Measurements from ENCODE around the gene WDR20. TPM values are rescaled to one million over a fixed set of nuclear protein-coding genes. Genes with fewer than 3 reads are reported as not detected.

The WDR20 gene
- polyA plus RNA-seq, 1 of the 3 experiments (the other 2 are of a cell fraction): 12.4 TPM

- CTCF ChIA-PET: interaction anchor here (0.5 to 0.6 kb wide), 2 partner anchors 73 to 476 kb away, joined by 3 to 4 read pairs; no protein-coding TSS in a partner anchor
Measured at GRCh38 chr14:102117852-102118251, 21.8 kb upstream of the WDR20 start.

More at GRCh38 chr14:102117852-102118251, 21.8 kb upstream of the WDR20 start:
- Histone ChIP-seq H3K27ac (ENCODE audit: low read depth in 2 of 2, low read length in 1 of 2) (no peak overlapping the region), H3K27me3 (ENCODE audit: insufficient read depth) (no peaks in the 10 kb centered on the region), H2AFZ (ENCODE audit: low read depth) (no peak overlapping the region), H3K9ac (no peak overlapping the region), H4K20me1 (ENCODE audit: insufficient read depth) (no peaks in the 10 kb centered on the region), H3F3A (replicated peaks; ENCODE audit: insufficient read depth) (peaks cover 6% of the 10 kb centered on the region), H3K9me3 (no peaks in the 10 kb centered on the region), H3K36me3 (replicated peaks in 1 of 2; ENCODE audit: control insufficient read depth in 1 of 2, insufficient read depth in 2 of 2, low read length in 1 of 2) (no peaks in the 10 kb centered on the region), H3K4me3 (ENCODE audit: low read depth in 2 of 2, low read length in 1 of 2) (no peak overlapping the region), H3K9me2 (no peaks in the 10 kb centered on the region), H3K79me2 (ENCODE audit: insufficient read depth) (no peaks in the 10 kb centered on the region), H3K4me1 (ENCODE audit: control insufficient read depth in 1 of 2, insufficient read depth in 2 of 2, low read depth in 1 of 2, low read length in 1 of 2) (no peaks in the 10 kb centered on the region), H3K4me2 (no peak overlapping the region)
- no peak for DNase-seq
- no peak for TF ChIP-seq RAD21 (IDR thresholded peaks at IDR 0.05; ENCODE audit: low read length)
- TF ChIP-seq SIN3A (IDR thresholded peaks at IDR 0.05; ENCODE audit: borderline replicate concordance, low read depth, low read length): no peak
- TF ChIP-seq GATA2 (CRISPR knock-in tag; IDR thresholded peaks at IDR 0.05): no peak
- TF ChIP-seq MXI1 (IDR thresholded peaks at IDR 0.05; ENCODE audit: low read depth, low read length): no peak
- TF ChIP-seq, protein P1, sequence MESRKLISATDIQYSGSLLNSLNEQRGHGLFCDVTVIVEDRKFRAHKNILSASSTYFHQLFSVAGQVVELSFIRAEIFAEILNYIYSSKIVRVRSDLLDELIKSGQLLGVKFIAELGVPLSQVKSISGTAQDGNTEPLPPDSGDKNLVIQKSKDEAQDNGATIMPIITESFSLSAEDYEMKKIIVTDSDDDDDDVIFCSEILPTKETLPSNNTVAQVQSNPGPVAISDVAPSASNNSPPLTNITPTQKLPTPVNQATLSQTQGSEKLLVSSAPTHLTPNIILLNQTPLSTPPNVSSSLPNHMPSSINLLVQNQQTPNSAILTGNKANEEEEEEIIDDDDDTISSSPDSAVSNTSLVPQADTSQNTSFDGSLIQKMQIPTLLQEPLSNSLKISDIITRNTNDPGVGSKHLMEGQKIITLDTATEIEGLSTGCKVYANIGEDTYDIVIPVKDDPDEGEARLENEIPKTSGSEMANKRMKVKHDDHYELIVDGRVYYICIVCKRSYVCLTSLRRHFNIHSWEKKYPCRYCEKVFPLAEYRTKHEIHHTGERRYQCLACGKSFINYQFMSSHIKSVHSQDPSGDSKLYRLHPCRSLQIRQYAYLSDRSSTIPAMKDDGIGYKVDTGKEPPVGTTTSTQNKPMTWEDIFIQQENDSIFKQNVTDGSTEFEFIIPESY (IDR thresholded peaks at IDR 0.05; ENCODE audit: borderline replicate concordance, low read depth): no peak
- no peak for TF ChIP-seq FOSL2 (IDR thresholded peaks at IDR 0.05; ENCODE audit: borderline replicate concordance, low read depth)
- TF ChIP-seq USF2 (IDR thresholded peaks at IDR 0.05; ENCODE audit: borderline replicate concordance, low read depth, low read length): no peak
- TF ChIP-seq YY1 (IDR thresholded peaks at IDR 0.05; ENCODE audit: low read depth): no peak
- no peak for TF ChIP-seq RFX5 (IDR thresholded peaks at IDR 0.05; ENCODE audit: low read length)
- TF ChIP-seq GABPA (IDR thresholded peaks at IDR 0.05; ENCODE audit: low read depth): no peak
- no peak for TF ChIP-seq USF1 (IDR thresholded peaks at IDR 0.05; ENCODE audit: borderline replicate concordance, low read depth)
- no peak for TF ChIP-seq TCF12 (IDR thresholded peaks at IDR 0.05)
- TF ChIP-seq, protein P2, sequence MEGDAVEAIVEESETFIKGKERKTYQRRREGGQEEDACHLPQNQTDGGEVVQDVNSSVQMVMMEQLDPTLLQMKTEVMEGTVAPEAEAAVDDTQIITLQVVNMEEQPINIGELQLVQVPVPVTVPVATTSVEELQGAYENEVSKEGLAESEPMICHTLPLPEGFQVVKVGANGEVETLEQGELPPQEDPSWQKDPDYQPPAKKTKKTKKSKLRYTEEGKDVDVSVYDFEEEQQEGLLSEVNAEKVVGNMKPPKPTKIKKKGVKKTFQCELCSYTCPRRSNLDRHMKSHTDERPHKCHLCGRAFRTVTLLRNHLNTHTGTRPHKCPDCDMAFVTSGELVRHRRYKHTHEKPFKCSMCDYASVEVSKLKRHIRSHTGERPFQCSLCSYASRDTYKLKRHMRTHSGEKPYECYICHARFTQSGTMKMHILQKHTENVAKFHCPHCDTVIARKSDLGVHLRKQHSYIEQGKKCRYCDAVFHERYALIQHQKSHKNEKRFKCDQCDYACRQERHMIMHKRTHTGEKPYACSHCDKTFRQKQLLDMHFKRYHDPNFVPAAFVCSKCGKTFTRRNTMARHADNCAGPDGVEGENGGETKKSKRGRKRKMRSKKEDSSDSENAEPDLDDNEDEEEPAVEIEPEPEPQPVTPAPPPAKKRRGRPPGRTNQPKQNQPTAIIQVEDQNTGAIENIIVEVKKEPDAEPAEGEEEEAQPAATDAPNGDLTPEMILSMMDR (IDR thresholded peaks at IDR 0.05): no peak
- TF ChIP-seq, protein P3, sequence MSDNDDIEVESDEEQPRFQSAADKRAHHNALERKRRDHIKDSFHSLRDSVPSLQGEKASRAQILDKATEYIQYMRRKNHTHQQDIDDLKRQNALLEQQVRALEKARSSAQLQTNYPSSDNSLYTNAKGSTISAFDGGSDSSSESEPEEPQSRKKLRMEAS (IDR thresholded peaks at IDR 0.05; ENCODE audit: low read depth): no peak
- no peak for TF ChIP-seq MEF2A (IDR thresholded peaks at IDR 0.05; ENCODE audit: borderline replicate concordance, low read depth)
- TF ChIP-seq, protein P4, sequence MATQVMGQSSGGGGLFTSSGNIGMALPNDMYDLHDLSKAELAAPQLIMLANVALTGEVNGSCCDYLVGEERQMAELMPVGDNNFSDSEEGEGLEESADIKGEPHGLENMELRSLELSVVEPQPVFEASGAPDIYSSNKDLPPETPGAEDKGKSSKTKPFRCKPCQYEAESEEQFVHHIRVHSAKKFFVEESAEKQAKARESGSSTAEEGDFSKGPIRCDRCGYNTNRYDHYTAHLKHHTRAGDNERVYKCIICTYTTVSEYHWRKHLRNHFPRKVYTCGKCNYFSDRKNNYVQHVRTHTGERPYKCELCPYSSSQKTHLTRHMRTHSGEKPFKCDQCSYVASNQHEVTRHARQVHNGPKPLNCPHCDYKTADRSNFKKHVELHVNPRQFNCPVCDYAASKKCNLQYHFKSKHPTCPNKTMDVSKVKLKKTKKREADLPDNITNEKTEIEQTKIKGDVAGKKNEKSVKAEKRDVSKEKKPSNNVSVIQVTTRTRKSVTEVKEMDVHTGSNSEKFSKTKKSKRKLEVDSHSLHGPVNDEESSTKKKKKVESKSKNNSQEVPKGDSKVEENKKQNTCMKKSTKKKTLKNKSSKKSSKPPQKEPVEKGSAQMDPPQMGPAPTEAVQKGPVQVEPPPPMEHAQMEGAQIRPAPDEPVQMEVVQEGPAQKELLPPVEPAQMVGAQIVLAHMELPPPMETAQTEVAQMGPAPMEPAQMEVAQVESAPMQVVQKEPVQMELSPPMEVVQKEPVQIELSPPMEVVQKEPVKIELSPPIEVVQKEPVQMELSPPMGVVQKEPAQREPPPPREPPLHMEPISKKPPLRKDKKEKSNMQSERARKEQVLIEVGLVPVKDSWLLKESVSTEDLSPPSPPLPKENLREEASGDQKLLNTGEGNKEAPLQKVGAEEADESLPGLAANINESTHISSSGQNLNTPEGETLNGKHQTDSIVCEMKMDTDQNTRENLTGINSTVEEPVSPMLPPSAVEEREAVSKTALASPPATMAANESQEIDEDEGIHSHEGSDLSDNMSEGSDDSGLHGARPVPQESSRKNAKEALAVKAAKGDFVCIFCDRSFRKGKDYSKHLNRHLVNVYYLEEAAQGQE (IDR thresholded peaks at IDR 0.05; ENCODE audit: low read depth, low read length): no peak
- no peak for TF ChIP-seq EZH2phosphoT487 (IDR thresholded peaks at IDR 0.05; ENCODE audit: borderline replicate concordance, low read depth)
- TF ChIP-seq TEAD4 (IDR thresholded peaks at IDR 0.05; ENCODE audit: borderline replicate concordance, insufficient read depth): no peak
- POLR2A ChIA-PET: no interaction called here
- WGBS (ENCODE audit: low lambda C conversion rate): 88% methylated on average over 3 of the region's 3 CpGs
